ENCODE results near the gene CADPS. TPM values are rescaled to one million over a fixed set of nuclear protein-coding genes. Genes with fewer than 3 reads are reported as not detected.
A peak's percentile ranks its signal among the peaks of the same experiment; 100 is the strongest.

CADPS gene
- total and polyA plus RNA-seq, 2 of the 4 experiments (the other 2 are of a cell fraction), result not detected

GRCh38 chr3:62586356-62586755 lies 288.9 kb downstream of the CADPS start:
- Histone ChIP-seq H2AK5ac (ENCODE audit: low read depth, low read length) (peak overlapping the region; percentile 66; the same call in 1 of the 2 replicates), H3K56ac (ENCODE audit: extremely low read depth, insufficient read depth, low read length) (no peak overlapping the region), H3K14ac (replicated peaks; ENCODE audit: low read depth, low read length) (no peak overlapping the region), H3K4me2 (ENCODE audit: low read depth, low read length) (no peak overlapping the region), H4K20me1 (ENCODE audit: insufficient read depth, low read length) (no peaks in the 10 kb centered on the region), H3K18ac (ENCODE audit: low read depth, low read length) (no peak overlapping the region), H4K91ac (ENCODE audit: insufficient read depth, low read depth, low read length) (0 out of 2 replicates have a peak overlapping the region, but pooled peaks have one; percentile 25), H3K27me3 (ENCODE audit: control insufficient read depth, insufficient read depth, low read length) (no peaks in the 10 kb centered on the region), H3K23ac (ENCODE audit: low read depth, low read length) (no peak overlapping the region), H2AK9ac (replicated peaks; ENCODE audit: low read depth, low read length, poor library complexity) (no peak overlapping the region), H3K27ac (ENCODE audit: insufficient read depth, low read length) (no peak overlapping the region; the same call in 1 of the 2 replicates), H2BK20ac (ENCODE audit: low read depth, low read length) (peak overlapping the region; percentile 4; the same call in 1 of the 2 replicates), H3K79me1 (ENCODE audit: low read depth in 1 of 2, low read length in 2 of 2) (no peaks in the 10 kb centered on the region), H3K9ac (ENCODE audit: low read depth, low read length) (no peak overlapping the region), H3K9me1 (ENCODE audit: insufficient read depth, low read length) (no peaks in the 10 kb centered on the region), H3K36me3 (ENCODE audit: control insufficient read depth, insufficient read depth, low read length) (no peaks in the 10 kb centered on the region), H2BK5ac (ENCODE audit: low read depth, low read length, poor library complexity, severe bottlenecking) (no peak overlapping the region), H2BK120ac (ENCODE audit: low read depth, low read length) (0 out of 2 replicates have a peak overlapping the region, but pooled peaks have one; percentile 33), H3K4me3 (ENCODE audit: insufficient read depth, low read depth, low read length) (no peak overlapping the region), H3K4ac (ENCODE audit: low read depth, low read length) (peak overlapping the region; percentile 28), H3K9me3 (ENCODE audit: control insufficient read depth, insufficient read depth, low read length) (no peaks in the 10 kb centered on the region), H4K8ac (ENCODE audit: low read depth in 2 of 2, low read length in 2 of 2) (peak overlapping the region; percentile 7 to 75; a peak in 1 of 4 replicates), H4K5ac (ENCODE audit: low read depth, low read length) (no peak overlapping the region), H3K4me1 (ENCODE audit: control insufficient read depth, insufficient read depth, low read length) (peaks cover 9% of the 10 kb centered on the region), H2BK15ac (ENCODE audit: low read depth, low read length) (no peak overlapping the region; the same call in 2 of the 3 replicates), H2AFZ (replicated peaks; ENCODE audit: low read length, poor library complexity) (peak overlapping the region; percentile 52)
- no TSS peak for BruUV-seq (replicated peaks)
- ChIA-PET POLR2A (ENCODE audit: unreplicated experiment) (no interaction called here), CTCF (no interaction called here)
- WGBS, 2 experiments (ENCODE audit: extremely low coverage in 2 of 2, insufficient read length in 1 of 2), result no CpG with 5 or more reads among the region's 1 CpG
- in situ Hi-C loops (cut with MboI; ENCODE audit: low sequenced_read_pairs), result no loop called here
- ATAC-seq (ENCODE audit: low read depth), result no peak
- dilution Hi-C loops (cut with HindIII; ENCODE audit: low sequenced_read_pairs, unreplicated experiment), result no loop called here
- intact Hi-C loops (cut with micrococcal nuclease), result no loop called here
- peak; percentile 46 for DNase-seq
- TF ChIP-seq CEBPB (IDR thresholded peaks at IDR 0.05; ENCODE audit: low read depth, low read length) (peak; percentile 54), CHD1 (IDR thresholded peaks at IDR 0.05; ENCODE audit: low read depth, low read length) (no peak), RFX5 (IDR thresholded peaks at IDR 0.05; ENCODE audit: low read depth, low read length) (no peak)
